Measurements from ENCODE around the gene CPNE6. TPM values are rescaled to one million over a fixed set of nuclear protein-coding genes. Genes with fewer than 3 reads are reported as not detected.

CPNE6 gene
- polyA plus RNA-seq, 3 donors = not detected

DNA sequence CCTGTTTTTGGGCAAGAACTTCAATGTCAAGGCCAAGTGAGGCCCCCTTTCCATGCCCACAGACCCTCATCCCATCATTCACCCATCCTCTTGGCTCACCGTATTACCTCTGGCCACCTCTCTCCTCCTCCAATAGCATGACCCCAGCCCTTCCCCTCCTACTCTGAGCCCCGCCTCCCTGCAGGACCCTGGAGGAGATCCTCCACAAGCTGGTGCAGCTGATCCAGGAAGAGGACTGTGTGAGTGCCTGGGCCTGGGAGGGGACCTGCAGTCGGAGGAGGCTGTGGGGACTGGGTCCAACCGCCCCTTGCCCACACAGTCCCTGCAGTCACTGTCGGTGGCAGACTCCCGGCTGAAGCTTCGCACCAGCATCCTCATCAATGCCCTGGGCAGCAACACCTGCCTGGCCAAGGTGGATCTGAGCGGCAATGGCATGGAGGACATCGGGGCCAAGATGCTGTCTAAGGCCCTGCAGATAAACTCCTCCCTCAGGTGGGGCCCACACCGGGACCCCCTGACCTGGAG lies 12.3 kb upstream of the CPNE6 start:
- Histone ChIP-seq H3K27ac (ENCODE audit: low read depth in 1 of 2, low read length in 2 of 2) (no peak overlapping the region), H3K79me2 (ENCODE audit: insufficient read depth, low read length) (no peaks in the 10 kb centered on the region), H3K27me3 (ENCODE audit: control insufficient read depth in 2 of 2, insufficient read depth in 2 of 2, low read length in 2 of 2) (peaks cover 0 to under 1% of the 10 kb centered on the region in 2 donors), H2AFZ (ENCODE audit: insufficient read depth, low read depth, low read length, poor library complexity, severe bottlenecking) (no peak overlapping the region), H3K4me1 (ENCODE audit: control insufficient read depth in 1 of 2, insufficient read depth in 2 of 2, low read length in 2 of 2) (no peaks in the 10 kb centered on the region), H3K4me3 (replicated peaks in 1 of 3; ENCODE audit: low read depth in 2 of 3, low read length in 3 of 3) (no peak overlapping the region), H3K9ac (ENCODE audit: insufficient read depth, low read length, poor library complexity, severe bottlenecking) (no peak overlapping the region), H3K36me3 (replicated peaks in 1 of 2; ENCODE audit: control insufficient read depth in 1 of 2, insufficient read depth in 2 of 2, low read length in 2 of 2) (no peaks in the 10 kb centered on the region), H3K9me3 (replicated peaks in 1 of 2; ENCODE audit: control insufficient read depth in 1 of 2, insufficient read depth in 1 of 2, low read length in 2 of 2) (no peaks in the 10 kb centered on the region), H3K4me2 (replicated peaks; ENCODE audit: extremely low read depth, low read length, poor library complexity, severe bottlenecking) (no peak overlapping the region), H4K20me1 (ENCODE audit: insufficient read depth, low read length) (no peaks in the 10 kb centered on the region)
- Mint-ChIP-seq H3K4me1 (peaks cover 2% of the 10 kb centered on the region), H3K27ac (no peak overlapping the region), H3K9me3 (peaks cover 0 to 2% (median 0%) of the 10 kb centered on the region in 7 donors), H3K27me3 (ENCODE audit: low read depth in 3 of 3) (peaks cover 6 to 12% (median 10%) of the 10 kb centered on the region in 3 donors), H3K36me3 (no peaks in the 10 kb centered on the region), H3K4me3 (no peak overlapping the region)
- TF ChIP-seq, protein P1, sequence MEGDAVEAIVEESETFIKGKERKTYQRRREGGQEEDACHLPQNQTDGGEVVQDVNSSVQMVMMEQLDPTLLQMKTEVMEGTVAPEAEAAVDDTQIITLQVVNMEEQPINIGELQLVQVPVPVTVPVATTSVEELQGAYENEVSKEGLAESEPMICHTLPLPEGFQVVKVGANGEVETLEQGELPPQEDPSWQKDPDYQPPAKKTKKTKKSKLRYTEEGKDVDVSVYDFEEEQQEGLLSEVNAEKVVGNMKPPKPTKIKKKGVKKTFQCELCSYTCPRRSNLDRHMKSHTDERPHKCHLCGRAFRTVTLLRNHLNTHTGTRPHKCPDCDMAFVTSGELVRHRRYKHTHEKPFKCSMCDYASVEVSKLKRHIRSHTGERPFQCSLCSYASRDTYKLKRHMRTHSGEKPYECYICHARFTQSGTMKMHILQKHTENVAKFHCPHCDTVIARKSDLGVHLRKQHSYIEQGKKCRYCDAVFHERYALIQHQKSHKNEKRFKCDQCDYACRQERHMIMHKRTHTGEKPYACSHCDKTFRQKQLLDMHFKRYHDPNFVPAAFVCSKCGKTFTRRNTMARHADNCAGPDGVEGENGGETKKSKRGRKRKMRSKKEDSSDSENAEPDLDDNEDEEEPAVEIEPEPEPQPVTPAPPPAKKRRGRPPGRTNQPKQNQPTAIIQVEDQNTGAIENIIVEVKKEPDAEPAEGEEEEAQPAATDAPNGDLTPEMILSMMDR (IDR thresholded peaks at IDR 0.05) = no peak
- 90% methylated on average over 9 of the region's 10 CpGs for WGBS (ENCODE audit: insufficient coverage)
- intact Hi-C loops (cut with micrococcal nuclease) = loop anchor here in 1 of 2 donors (2.0 to 5.0 kb wide), 2 partner anchors 32 to 48 kb away; no protein-coding TSS in a partner anchor
- no peak for DNase-seq

DNA sequence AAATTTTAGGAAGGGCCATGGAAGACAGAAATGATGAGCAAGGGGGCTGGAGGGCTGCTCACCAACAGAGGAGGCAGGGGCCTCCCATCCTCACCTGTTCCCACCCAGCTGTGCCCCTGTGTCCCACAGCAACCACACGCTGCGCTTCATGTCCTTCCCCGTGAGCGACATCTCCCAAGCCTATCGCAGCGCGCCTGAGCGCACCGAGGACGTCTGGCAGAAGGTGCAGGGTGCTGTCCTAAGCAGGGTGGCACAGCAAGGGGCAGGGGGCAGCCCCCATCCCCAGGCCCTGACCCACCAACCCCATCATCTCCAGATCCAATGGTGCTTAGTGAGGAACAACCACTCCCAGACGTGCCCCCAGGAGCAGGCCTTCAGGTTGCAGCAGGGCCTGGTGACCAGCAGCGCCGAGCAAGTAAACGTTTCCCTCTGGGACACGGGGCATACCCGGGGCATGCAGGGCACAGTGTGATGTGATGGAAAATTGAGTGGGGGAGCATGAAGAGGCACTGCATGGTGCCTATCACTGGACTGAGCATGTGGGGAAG lies 11.4 kb upstream of the CPNE6 start:
- Mint-ChIP-seq H3K27me3 (ENCODE audit: low read depth in 3 of 3) (peaks cover 4 to 7% (median 6%) of the 10 kb centered on the region in 3 donors), H3K4me1 (peaks cover 2% of the 10 kb centered on the region), H3K27ac (no peak overlapping the region), H3K4me3 (no peak overlapping the region), H3K36me3 (no peaks in the 10 kb centered on the region), H3K9me3 (peaks cover 0 to 2% (median 0%) of the 10 kb centered on the region in 7 donors)
- Histone ChIP-seq H3K4me1 (ENCODE audit: control insufficient read depth in 1 of 2, insufficient read depth in 2 of 2, low read length in 2 of 2) (no peaks in the 10 kb centered on the region), H3K36me3 (replicated peaks in 1 of 2; ENCODE audit: control insufficient read depth in 1 of 2, insufficient read depth in 2 of 2, low read length in 2 of 2) (no peaks in the 10 kb centered on the region), H4K20me1 (ENCODE audit: insufficient read depth, low read length) (no peaks in the 10 kb centered on the region), H2AFZ (ENCODE audit: insufficient read depth, low read depth, low read length, poor library complexity, severe bottlenecking) (no peak overlapping the region), H3K4me3 (replicated peaks in 1 of 3; ENCODE audit: low read depth in 2 of 3, low read length in 3 of 3) (no peak overlapping the region), H3K79me2 (ENCODE audit: insufficient read depth, low read length) (no peaks in the 10 kb centered on the region), H3K27me3 (ENCODE audit: control insufficient read depth in 2 of 2, insufficient read depth in 2 of 2, low read length in 2 of 2) (no peaks in the 10 kb centered on the region), H3K27ac (ENCODE audit: low read depth in 1 of 2, low read length in 2 of 2) (no peak overlapping the region), H3K9me3 (replicated peaks in 1 of 2; ENCODE audit: control insufficient read depth in 1 of 2, insufficient read depth in 1 of 2, low read length in 2 of 2) (no peaks in the 10 kb centered on the region), H3K4me2 (replicated peaks; ENCODE audit: extremely low read depth, low read length, poor library complexity, severe bottlenecking) (no peak overlapping the region), H3K9ac (ENCODE audit: insufficient read depth, low read length, poor library complexity, severe bottlenecking) (no peak overlapping the region)
- DNase-seq = no peak
- intact Hi-C loops (cut with micrococcal nuclease) = loop anchor here in 1 of 2 donors (2.0 to 5.0 kb wide), 2 partner anchors 31 to 47 kb away; no protein-coding TSS in a partner anchor
- TF ChIP-seq, protein P1 (IDR thresholded peaks at IDR 0.05) = no peak
- WGBS (ENCODE audit: insufficient coverage) = 97% methylated on average over 15 of the region's 16 CpGs
